HG03520 (cell line): ENCODE results near the gene SMPDL3A.
A peak's percentile ranks its signal among the peaks of the same experiment; 100 is the strongest.

Source experiments
- ATAC-seq: cut with Tn5 transposase; IDR thresholded peaks from one replicate; pipeline ENCODE4 v1.9.1; 2021; ENCODE audit warnings: mild to moderate bottlenecking, moderate library complexity; ENCODE audit not compliant: unreplicated experiment

The SMPDL3A gene

GRCh38 chr6:122801397-122801796 is 12.3 kb downstream of the SMPDL3A start:
- no peak for ATAC-seq

DNA sequence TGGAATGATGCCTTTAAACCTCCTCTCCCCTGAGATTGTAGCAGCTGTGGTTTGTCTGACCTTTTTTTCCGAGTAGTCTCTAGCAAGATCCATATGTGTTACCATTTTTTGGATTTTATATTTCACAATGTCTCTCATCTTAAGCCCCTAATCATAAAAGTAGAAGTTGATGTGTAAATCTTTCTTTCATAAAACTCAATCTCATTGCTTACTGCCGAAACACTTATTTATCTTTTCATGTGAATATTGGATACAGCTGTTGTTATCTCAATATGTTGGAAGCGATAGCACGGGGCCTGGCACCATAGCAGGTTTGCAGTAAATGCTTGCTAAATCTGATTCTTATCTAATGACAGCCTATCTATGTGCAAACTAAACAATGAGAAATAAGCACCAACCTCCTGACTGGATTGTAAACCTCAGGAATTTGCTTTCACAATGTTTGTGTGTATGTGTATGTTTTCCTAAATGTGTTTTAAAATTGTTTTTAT is 14.2 kb downstream of the SMPDL3A start:
- no peak for ATAC-seq

GRCh38 chr6:122804962-122805485 is 16.0 kb downstream of the SMPDL3A start:
- ATAC-seq: no peak

DNA sequence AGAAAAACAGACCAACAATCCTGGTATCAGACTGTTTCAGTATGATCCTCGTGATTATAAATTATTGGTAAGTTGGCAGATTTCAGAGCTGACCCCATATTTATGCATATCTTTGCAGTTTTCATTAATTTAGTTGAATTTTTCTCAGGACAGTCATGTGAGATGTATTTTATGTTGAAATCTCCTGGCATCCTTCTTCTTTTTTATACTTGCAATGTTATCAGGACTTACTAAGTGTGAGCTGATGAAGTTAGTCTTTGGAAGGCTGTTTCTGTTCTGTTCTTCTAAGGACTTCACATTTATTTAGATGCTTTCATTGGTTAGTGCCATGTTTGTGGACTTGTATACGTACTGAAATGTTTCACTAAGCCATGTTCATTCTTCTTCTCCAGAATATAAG is 17.2 kb downstream of the SMPDL3A start:
- ATAC-seq: no peak

DNA sequence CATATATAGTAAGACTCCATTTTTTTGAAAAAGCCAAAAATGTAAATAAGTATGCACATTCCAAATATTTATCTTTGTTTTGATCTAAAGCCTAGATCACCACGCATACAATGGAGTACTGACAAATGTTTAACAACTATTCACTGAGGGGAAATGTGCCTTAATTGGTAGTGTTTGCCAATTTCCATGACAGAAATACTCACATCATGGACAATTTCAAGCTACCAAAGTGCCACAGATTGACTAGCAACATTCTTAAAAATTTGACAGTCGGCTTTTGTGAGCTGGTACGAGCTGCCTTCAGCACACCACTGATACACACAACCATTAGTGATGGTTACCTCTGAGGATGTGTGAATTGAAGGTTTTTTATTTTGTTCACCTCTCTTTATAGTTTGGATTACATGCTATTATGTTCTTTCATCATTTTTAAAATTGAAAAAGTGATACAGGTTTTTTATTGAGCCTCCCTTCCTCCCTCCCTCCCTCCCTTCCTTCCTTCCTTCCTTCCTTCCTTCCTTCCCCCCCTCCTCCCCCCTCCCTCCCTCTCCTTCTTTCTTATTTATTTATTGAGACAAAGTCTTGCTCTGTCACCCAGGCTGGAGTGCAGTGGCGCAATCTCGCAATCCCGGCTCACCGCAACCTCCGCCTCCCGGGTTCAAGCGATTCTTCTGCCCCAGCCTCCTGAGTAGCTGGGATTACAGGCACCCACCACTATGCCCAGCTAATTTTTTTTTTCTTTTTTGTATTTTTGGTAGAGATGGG is 19.2 kb downstream of the SMPDL3A start:
- ATAC-seq: no peak

- ATAC-seq: no peak
Observed at GRCh38 chr6:122809001-122809400, 19.9 kb downstream of the SMPDL3A start.

DNA sequence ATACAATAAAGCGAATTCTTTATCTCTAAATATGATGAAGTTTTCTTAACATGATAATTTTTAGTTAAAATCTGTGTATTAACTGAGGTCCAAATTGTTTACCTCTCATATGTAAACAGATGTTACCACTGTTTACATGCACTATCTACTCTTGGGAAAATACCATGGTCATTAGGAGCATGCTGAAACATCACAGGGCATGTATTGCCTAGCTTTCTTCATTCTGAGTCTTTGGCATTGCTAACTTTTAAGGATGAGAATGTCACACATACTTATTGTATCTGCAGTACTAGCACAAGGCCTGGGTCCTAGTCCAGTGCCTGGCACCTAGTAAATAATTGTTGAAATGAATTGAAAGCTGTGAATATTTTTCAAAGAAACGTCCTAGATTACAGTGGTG is 20.6 kb downstream of the SMPDL3A start:
- no peak for ATAC-seq

DNA sequence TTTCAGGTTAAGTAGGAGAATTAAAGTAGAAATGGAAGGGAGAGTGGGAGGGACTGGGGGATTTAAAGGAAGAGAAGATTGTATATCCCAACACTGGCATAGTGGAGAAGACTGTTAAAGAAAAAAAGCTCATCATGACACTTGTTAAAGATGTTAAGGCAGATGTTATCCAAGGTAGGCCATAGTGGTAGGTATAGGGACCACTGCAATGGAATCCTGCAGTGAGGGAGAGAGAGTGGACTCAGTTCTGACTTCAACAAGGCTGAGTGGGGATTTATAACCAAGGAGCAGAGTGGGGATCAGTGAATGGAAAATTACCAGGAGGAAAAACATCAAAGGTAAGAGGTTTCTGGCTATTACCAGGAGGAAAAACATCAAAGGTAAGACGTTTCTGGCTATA is 21.1 kb downstream of the SMPDL3A start:
- no peak for ATAC-seq

GRCh38 chr6:122817358-122817757 is 28.3 kb downstream of the SMPDL3A start:
- no peak for ATAC-seq

- ATAC-seq: no peak
Observed at GRCh38 chr6:122817766-122818165, 28.7 kb downstream of the SMPDL3A start.

GRCh38 chr6:122818866-122819265 is 29.8 kb downstream of the SMPDL3A start:
- ATAC-seq: no peak

- no peak for ATAC-seq
Observed at GRCh38 chr6:122821095-122821494, 32.0 kb downstream of the SMPDL3A start.

DNA sequence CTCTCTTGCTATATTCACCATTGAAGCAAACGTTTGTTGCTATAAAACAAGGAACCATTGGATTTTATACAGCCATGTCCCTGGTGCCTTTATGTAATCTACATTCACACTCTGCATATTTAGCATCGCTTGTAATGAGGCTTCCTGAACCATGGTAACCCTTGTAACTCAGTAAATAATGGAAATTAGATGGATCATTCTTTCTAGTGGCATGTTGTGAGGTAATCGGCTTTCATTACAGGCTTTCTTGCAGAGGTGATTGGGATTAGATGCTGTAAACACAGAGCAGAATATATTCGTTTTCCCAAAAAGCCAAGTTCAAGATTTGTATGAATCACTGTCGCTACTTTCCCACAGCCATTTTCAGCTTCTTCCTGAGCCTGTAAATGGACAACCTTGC is 36.1 kb downstream of the SMPDL3A start:
- no peak for ATAC-seq

DNA sequence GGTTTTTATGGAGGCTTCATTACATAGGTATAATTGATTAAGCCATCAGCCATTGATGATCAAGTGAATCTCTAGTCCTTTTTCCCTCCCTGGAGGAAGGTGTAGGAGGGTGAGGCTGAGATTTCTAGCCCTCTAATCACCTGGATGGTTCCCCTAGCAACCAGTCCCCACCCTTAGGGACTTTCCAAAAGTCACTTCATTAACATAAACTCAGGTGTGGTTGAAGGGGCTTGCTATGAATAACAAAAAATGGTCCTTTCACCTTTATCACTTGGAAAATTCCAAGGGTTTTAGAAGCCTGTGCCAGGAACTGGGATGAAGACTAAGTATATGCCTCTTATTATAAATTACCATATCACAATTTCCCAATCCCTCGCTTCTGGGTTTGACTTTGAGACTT is 40.4 kb downstream of the SMPDL3A start:
- ATAC-seq: no peak

- ATAC-seq: no peak
Observed at GRCh38 chr6:122831511-122831910, 42.5 kb downstream of the SMPDL3A start.

DNA sequence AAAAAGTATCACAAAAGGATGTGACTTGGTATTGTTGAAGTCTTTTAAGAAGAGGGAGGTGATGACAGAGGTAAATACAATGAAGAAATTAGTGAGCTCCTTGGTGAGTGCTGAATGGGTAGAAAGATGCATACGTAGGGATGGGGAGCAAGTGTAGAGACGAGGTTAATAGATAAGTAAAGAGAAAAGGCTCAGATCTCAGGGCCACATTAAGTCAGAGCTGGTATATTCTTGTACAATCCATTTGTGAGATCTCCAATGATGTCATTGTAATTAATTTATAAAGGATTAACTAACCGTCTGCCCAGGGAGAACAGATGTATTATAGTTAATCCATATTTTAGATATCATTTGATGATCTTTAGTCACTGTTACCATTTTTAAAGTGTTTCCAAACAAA is 43.4 kb downstream of the SMPDL3A start:
- no peak for ATAC-seq

DNA sequence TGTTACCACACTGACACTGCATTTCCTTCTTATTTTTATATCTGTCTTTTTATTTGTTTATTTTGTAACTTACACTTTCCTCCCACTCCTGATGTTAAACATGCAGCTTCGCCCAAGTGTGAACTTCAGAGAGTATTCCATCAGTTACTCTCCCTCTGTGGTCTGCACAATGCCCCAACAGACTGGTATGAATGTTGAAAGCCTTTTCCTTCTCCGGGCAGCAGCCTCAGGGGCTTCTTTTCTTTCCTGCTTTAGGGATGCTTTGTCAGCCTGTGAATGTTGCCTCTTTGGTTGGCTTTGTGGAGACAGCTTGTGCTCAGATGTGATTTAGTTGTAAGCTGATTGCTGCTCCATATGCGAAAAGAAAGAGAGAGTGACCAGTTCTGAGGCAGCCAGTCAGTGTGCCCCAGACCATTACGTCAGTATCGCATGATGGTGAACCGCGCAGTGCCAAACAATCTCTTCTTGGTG is 44.0 kb downstream of the SMPDL3A start:
- no peak for ATAC-seq

DNA sequence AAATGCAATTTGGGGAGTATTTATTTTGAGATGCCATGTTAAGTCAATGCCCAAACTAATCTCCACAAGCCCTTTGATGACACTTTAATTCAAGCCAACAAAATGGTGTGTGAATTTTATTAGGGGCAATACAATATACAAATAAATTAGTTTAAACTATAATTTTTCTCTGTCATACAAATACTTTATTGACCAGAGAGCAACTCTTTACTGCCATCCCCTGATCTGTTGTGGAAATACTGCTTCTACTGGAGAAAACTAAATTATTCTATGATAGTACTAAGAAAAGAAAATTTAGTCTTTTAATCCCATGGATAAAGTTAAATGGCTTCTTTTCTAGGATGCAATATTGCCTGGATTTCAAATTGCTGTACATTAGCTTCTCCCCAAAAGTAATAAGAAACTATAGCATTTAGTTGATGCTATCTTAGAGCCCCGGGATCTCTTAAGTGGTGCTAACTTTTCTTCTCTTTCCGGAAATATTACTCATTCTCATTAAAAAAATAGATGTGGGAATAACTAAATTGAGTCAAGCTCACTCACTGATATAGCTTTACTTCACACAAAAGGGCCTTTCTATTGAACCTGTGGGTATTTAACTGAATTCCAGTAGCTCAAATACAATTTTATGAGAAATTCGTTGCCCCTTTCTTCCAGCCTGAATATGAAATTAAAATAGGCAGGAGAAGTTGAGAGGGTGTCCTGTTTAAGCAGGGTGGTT is 49.2 kb downstream of the SMPDL3A start:
- ATAC-seq: no peak

- peak; percentile 98 for ATAC-seq
Observed at GRCh38 chr6:122839472-122839871, 50.4 kb downstream of the SMPDL3A start.

GRCh38 chr6:122839906-122840305 is 50.8 kb downstream of the SMPDL3A start:
- ATAC-seq: no peak

- ATAC-seq: no peak
Observed at GRCh38 chr6:122845464-122845863, 56.4 kb downstream of the SMPDL3A start.
